Transverse colon (tissue), 4 donors: Measurements from ENCODE around the gene NDUFB4. TPM values are rescaled to one million over a fixed set of nuclear protein-coding genes. Genes with fewer than 3 reads are reported as not detected.

Experiments used
- DNase-seq: peaks from one replicate; pipeline ENCODE4 v3.0.0-alpha.2; 2019
- H3K27ac ChIP-seq, 4 donors: fragments of 200-600 bp; sonication (generic); 2 replicates each; pipeline ENCODE4 v1.5.1; 2016 to 2018; ENCODE audit warnings: inconsistent platforms in 4 of 4
- H3K27me3 ChIP-seq: fragments of 200-600 bp; sonication (generic); 2 replicates; pipeline ENCODE4 v1.5.1; 2017; ENCODE audit warnings: inconsistent platforms
- H3K36me3 ChIP-seq, 4 donors: fragments of 200-600 bp; sonication (generic); 2 replicates each; pipeline ENCODE4 v1.5.1; 2017 to 2019; ENCODE audit warnings: inconsistent platforms in 4 of 4
- H3K4me1 ChIP-seq, 4 donors: fragments of 200-600 bp; sonication (generic); 2 replicates each; pipeline ENCODE4 v1.5.1; 2017 to 2020; ENCODE audit warnings: inconsistent platforms in 4 of 4
- H3K4me3 ChIP-seq, 4 donors: fragments of 200-600 bp; sonication (generic); 1 replicate in 1 of 4; 2 replicates in 3 of 4; pipeline versions ENCODE4 v1.5.1 to v1.6.1; 2017 to 2019; ENCODE audit warnings: inconsistent platforms in 4 of 4
- H3K9me3 ChIP-seq, 2 donors: fragments of 200-600 bp; sonication (generic); 2 replicates each; pipeline ENCODE4 v1.5.1; 2017 to 2019; ENCODE audit warnings: inconsistent platforms in 2 of 2
- CTCF ChIP-seq, 5 experiments: fragments of 200-600 bp in 3 of 5; fragments of 450-650 bp in 2 of 5; sonication (generic) in 3 of 5; IDR thresholded peaks; 1 replicate in 2 of 5; 2 replicates in 3 of 5; pipeline ENCODE4 v1.5.1; 2016 to 2017; ENCODE audit warnings: antibody characterized with exemption in 5 of 5, inconsistent platforms in 3 of 5, mild to moderate bottlenecking in 2 of 5, moderate library complexity in 1 of 5
- EP300 ChIP-seq: sonication (generic); formaldehyde crosslinking; IDR thresholded peaks from one replicate; pipeline ENCODE4 v1.6.1; 2017; ENCODE audit warnings: antibody characterized with exemption, low read depth
- POLR2A ChIP-seq: fragments of 450-650 bp; IDR thresholded peaks from one replicate; pipeline ENCODE4 v1.6.1; 2016; ENCODE audit warnings: antibody characterized with exemption, mild to moderate bottlenecking, moderate library complexity
- POLR2AphosphoS5 ChIP-seq, 3 donors: sonication (generic); formaldehyde crosslinking; IDR thresholded peaks; one replicate each; pipeline ENCODE4 v1.6.1; 2016; ENCODE audit warnings: antibody characterized with exemption in 3 of 3
- WGBS, 2 donors: methylation state at CpG; one replicate each; pipeline ENCODE4 v1.1.5; 2018; ENCODE audit warnings: low coverage in 1 of 2; 5-methylcytosine and 5-hydroxymethylcytosine counted together
- in situ Hi-C, 4 donors: fragments of 200-750 bp; cut with MboI; loops; one replicate each; pipeline versions ENCODE4 v1.15.0 to v1.15.1; 2017; ENCODE audit warnings: low sequenced_read_pairs in 3 of 4, low pct_ligation_motif_present in 1 of 4, low pct_unique_long_range_greater_than_20kb in 1 of 4
- intact Hi-C: fragments of 100-400 bp; cut with DNase I; formaldehyde crosslinking; loops from one replicate; pipeline ENCODE4 v1.15.1; 2023; ENCODE audit warnings: low total_unique reads
- total RNA-seq, 4 donors: library from RNA; depleted of rRNA; stranded (reverse); fragments of >200 nt; gene quantifications; one replicate each; pipeline ENCODE4 v1.1.0, GENCODE V29; 2016

Gene NDUFB4
- total RNA-seq, 4 donors from 2014 or later: 9.6 to 129 (median 63.7) TPM

- 8 to 31% methylated on average over 1 of the region's 1 CpG for WGBS, 2 donors
- H3K36me3 ChIP-seq: peaks cover 0 to 22% (median 2%) of the 10 kb centered on the region in 4 donors
- H3K4me3 ChIP-seq: peak overlapping the region in 3 of 4 donors; percentile 68 to 80 (median 72)
- in situ Hi-C loops (loop anchor here in 1 of 4 donors (25.0 kb wide), 1 partner anchor 140 kb away; the partner anchor contains the start of genes GTF2E1 and RABL3), intact Hi-C loops (no loop called here)
- no peaks in the 10 kb centered on the region for H3K9me3 ChIP-seq
- H3K27ac ChIP-seq: peak overlapping the region; percentile 91 to 94 (median 92)
- H3K27me3 ChIP-seq: no peaks in the 10 kb centered on the region
- peaks cover 9 to 44% (median 29%) of the 10 kb centered on the region in 4 donors for H3K4me1 ChIP-seq
- no peak for DNase-seq
- TF ChIP-seq EP300 (no peak), CTCF (IDR thresholded peaks at IDR 0.05) (no peak), POLR2AphosphoS5 (IDR thresholded peaks at IDR 0.05) (no peak), POLR2A (no peak)
These were observed 1.4 kb downstream of the NDUFB4 start for GRCh38 chr3:120597445-120598049.

GRCh38 chr3:120599211-120599610, 3.1 kb downstream of the NDUFB4 start:
- H3K9me3 ChIP-seq: no peaks in the 10 kb centered on the region

GRCh38 chr3:120601554-120601953, 5.4 kb downstream of the NDUFB4 start:
- Histone ChIP-seq H3K9me3 (no peaks in the 10 kb centered on the region), H3K4me3 (no peak overlapping the region), H3K36me3 (peaks cover 0 to 22% (median 2%) of the 10 kb centered on the region in 4 donors), H3K27ac (no peak overlapping the region), H3K4me1 (peaks cover 9 to 36% (median 27%) of the 10 kb centered on the region in 4 donors), H3K27me3 (no peaks in the 10 kb centered on the region)
- intact Hi-C loops: no loop called here
- DNase-seq: no peak
- in situ Hi-C loops: no loop called here
- WGBS, 2 donors: 39 to 68% methylated on average over 3 to 4 of the region's 4 CpGs
- TF ChIP-seq CTCF (IDR thresholded peaks at IDR 0.05): no peak
- no peak for TF ChIP-seq EP300
- TF ChIP-seq POLR2AphosphoS5 (IDR thresholded peaks at IDR 0.05): no peak
- no peak for TF ChIP-seq POLR2A

More at GRCh38 chr3:120599211-120599610, 3.1 kb downstream of the NDUFB4 start:
- in situ Hi-C loops: loop anchor here in 1 of 4 donors (25.0 kb wide), 1 partner anchor 138 kb away; the partner anchor contains the start of genes GTF2E1 and RABL3
- Histone ChIP-seq H3K27me3 (no peaks in the 10 kb centered on the region), H3K4me1 (peaks cover 9 to 44% (median 29%) of the 10 kb centered on the region in 4 donors), H3K36me3 (peaks cover 0 to 22% (median 2%) of the 10 kb centered on the region in 4 donors), H3K27ac (peak overlapping the region in 1 of 4 donors; percentile 2), H3K4me3 (no peak overlapping the region)
- TF ChIP-seq EP300: no peak
- no peak for TF ChIP-seq POLR2A
- TF ChIP-seq POLR2AphosphoS5 (IDR thresholded peaks at IDR 0.05): no peak
- no peak for TF ChIP-seq CTCF (IDR thresholded peaks at IDR 0.05)
- DNase-seq: no peak
- intact Hi-C loops: no loop called here
- WGBS, 2 donors: 63 to 72% methylated on average over 3 of the region's 3 CpGs

- intact Hi-C loops (no loop called here), in situ Hi-C loops (no loop called here)
- H3K4me3 ChIP-seq: no peak overlapping the region
- H3K9me3 ChIP-seq: no peaks in the 10 kb centered on the region
- peaks cover 9 to 28% (median 19%) of the 10 kb centered on the region in 4 donors for H3K4me1 ChIP-seq
- 79 to 83% methylated on average over 1 to 2 of the region's 2 CpGs for WGBS, 2 donors
- H3K27me3 ChIP-seq: no peaks in the 10 kb centered on the region
- TF ChIP-seq POLR2A: no peak
- no peak for TF ChIP-seq EP300
- no peak for TF ChIP-seq POLR2AphosphoS5 (IDR thresholded peaks at IDR 0.05)
- no peak for TF ChIP-seq CTCF (IDR thresholded peaks at IDR 0.05)
- no peak overlapping the region for H3K27ac ChIP-seq
- H3K36me3 ChIP-seq: peaks cover 0 to 22% (median 2%) of the 10 kb centered on the region in 4 donors
- no peak for DNase-seq
These were observed 6.5 kb downstream of the NDUFB4 start for GRCh38 chr3:120602682-120603081.
